Activated T-helper 9 cell treated with anti-CD3 and anti-CD28 coated beads, Interleukin-2, amount 50 U/mL, for 16 hours (primary cell): ENCODE results near the gene MBTPS1.

Experiments used
- DNase-seq: peaks from one replicate; pipeline ENCODE4 v3.0.0-alpha.2; 2020; ENCODE audit warnings: low read depth

The MBTPS1 gene

DNA sequence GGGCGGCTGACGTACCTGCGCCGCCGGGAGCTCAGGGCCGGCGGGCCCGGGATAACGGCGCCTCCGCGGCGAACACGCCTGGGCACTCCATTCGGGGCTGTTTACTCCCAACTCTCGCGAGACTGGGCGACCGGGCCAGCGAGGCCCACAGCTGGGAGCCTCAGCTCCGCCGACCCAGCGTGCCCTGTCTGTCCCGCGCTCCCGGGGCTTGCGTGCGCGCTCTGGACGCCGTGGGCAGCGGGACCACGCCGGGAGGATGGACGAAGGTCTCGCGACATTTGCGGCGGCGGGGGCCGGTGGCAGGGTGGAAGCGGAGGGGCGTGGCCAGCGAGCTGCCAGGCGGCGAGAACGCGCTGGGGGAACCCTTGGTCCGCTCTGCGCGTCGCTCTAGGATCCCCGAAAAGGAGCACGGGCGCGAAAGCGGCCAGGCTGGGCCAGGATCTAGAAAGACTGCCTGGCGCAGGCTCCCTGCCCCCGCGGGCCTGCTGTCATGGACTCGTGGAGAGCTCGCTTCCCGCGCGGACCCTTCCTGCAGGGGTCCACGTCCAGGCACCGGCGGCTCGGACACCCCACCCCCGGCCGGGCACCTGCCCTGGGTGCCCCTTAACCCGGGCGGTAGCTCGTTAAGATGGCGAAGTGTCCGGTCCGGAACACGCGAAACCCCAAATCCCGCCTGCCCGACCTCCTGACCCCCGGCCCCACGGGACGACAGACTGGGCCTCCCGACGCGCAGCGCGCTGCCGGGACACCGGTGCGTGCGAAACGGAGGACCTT is at the start of gene MBTPS1:
MBTPS1 (minus strand) TSS at position 223 of the 774 bp plus-strand sequence. CDS start 15,159 bp downstream, outside the sequence.
- DNase-seq = peak; percentile 98

- no peak for DNase-seq
Measured at GRCh38 chr16:84165746-84166145, 49.0 kb upstream of the MBTPS1 start.

GRCh38 chr16:84161801-84162200 is 45.1 kb upstream of the MBTPS1 start:
- no peak for DNase-seq

DNA sequence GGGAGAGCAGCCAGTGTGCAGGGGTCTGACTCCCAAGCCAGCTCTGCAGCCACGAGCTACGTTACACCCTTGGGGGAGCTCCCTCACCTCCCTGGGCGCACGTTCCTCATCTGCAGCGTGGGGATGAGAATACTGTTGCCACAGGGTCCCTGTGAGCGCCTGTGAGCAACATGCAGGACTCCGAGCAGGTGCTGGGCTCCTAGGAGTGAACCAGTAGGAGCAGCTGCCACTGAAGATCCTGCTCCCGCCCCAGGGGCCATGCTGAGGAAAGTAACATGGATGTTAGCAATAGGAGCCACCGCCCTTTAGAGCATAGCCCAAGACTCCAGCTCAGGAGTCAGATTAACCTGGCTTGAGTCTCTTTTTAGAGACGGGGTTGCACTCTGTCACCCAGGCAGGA is 44.3 kb upstream of the MBTPS1 start:
- no peak for DNase-seq

DNA sequence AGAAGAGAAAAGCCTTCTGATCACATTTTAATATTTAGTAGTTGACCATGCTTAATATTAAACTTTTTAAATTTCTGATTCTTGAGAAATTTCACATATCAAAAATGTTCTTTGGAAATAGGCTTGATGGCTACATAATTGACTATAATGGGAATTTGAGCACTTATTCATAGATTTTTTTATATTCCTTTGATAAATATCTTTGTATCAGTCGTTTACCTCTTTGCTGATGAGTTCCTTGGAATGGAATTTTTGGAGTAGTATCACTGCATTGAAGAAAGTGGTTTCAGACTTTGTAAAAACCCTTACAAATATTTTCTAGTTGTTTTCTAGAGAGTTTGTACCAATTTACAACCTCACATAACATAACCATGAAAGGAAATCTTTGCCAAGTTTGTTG is 43.1 kb upstream of the MBTPS1 start:
- no peak for DNase-seq

DNA sequence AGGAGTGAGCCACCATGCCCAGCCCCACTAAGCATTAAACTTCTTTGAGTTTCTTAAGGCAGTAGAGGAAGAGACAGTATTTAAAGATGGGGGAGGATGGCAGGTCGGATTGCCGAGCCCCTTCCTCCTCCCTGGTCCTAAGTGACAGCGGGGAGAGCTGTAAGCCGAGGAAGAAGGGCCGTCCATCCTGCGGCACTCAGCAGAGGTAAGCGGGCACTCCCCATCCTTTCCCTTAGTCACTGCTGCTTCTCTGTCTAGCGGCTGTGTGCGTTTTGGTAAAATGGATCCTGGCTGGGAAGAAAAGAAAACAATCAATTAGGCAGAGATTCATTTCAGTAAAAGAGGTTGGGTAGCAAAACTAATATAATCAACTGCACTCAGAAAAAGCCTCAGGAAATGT is 42.3 kb upstream of the MBTPS1 start:
- DNase-seq = no peak

- DNase-seq = no peak
Measured at GRCh38 chr16:84156342-84156784, 39.6 kb upstream of the MBTPS1 start.

DNA sequence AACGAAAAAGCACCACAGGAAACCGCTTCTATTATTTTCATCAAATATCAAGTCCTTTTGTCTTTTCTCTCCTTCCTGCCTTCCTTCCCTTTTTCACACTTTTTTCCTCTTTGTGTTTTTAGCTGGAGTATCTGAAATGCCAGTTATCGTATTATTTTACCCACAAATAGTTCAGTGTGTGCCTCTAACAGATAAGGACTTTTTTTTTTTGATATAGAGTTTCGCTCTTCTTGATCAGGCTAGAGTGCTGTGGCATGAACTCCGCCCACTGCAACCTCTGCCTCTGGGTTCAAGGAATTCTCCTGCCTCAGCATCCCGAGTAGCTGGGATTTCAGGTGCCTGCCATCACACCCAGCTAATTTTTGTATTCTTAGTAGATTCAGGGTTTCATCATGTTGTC is 39.0 kb upstream of the MBTPS1 start:
- no peak for DNase-seq

- no peak for DNase-seq
Measured at GRCh38 chr16:84155226-84155625, 38.5 kb upstream of the MBTPS1 start.

- DNase-seq = no peak
Measured at GRCh38 chr16:84153660-84154214, 37.0 kb upstream of the MBTPS1 start.

GRCh38 chr16:84150926-84151325 is 34.2 kb upstream of the MBTPS1 start:
- no peak for DNase-seq

GRCh38 chr16:84144859-84145639 is 28.3 kb upstream of the MBTPS1 start, which contains the start of the genes DNAAF1 and HSDL1:
Gene DNAAF1, plus strand, starts transcription at chr16:84145308. Its CDS starts 133 bp downstream, at chr16:84145441.
Gene HSDL1, minus strand, starts transcription at chr16:84145177. Its CDS starts 13,856 bp downstream, at chr16:84131321.
- DNase-seq = peak; percentile 94

DNA sequence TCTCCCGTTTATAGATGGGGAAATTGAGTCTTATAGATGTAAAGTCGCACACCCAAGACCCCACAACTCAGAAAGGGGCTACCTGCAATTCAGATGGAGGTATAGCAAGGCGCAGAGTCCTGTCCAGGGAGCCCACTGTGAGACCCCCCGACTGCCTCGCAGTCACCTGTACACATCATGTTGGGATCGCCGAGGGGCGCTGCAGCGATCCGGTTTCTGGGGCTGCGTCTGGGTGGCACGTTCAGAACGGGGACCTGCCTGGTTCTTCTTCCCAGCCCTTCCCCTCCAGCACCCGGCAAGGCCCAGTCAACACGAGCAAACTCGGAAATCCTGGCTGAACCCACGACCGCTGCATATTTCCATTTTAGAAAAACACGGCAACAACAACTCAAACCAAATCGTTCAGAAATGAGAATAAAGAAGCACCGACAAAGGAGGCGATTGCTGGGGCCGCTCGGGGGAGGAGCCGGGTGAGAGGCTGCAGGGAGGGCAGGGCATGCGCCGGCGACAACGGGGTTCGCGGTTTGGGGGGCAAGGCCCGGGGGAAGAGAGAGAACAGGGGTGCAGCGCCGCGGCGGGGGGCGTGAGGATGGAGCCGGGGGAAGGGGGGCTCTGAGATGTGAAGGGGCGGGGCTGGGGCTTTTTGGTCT is 27.6 kb upstream of the MBTPS1 start:
- peak; percentile 25 for DNase-seq

GRCh38 chr16:84143784-84144199 is 27.1 kb upstream of the MBTPS1 start:
- no peak for DNase-seq

DNA sequence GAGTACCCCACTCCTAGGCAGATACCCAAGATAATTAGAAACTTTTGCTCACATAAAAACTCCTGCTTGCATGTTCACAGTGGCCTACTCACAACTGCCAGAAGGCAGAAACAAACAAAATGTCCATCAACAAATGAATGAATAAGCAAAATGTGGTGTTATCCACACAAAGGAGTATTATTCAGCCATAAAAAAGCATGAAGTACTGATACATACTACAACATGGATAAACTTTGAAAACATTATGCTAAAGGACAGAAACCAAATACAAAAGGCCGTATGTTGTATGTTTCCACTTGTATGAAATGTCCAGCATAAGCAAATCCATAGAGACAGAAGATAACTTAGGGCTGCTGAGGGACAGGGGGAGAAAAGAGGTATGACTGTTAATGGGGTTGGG is 26.3 kb upstream of the MBTPS1 start:
- no peak for DNase-seq

DNA sequence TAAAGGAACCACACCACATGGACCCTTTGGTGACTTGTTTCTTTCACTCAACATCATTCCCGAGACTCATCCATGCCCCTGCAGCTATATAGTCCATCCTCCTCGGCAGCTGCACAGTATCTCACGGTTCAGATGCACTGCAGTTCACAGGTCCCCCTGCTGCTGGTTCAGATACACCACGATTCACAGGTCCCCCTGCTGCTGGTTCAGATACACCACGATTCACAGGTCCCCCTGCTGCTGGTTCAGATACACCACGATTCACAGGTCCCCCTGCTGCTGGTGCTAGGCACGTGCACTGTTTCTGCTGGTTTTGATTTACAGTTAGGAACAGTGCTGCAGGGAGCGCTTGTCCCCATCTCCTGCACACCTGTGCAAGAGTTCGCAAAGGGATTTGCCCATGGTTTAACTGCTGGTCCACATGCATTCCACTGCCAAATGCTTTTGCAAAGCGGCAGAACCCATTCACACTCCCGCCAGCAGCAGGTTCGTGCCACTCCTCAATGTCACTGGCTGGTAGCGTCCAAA is 24.5 kb upstream of the MBTPS1 start:
- DNase-seq = no peak

DNA sequence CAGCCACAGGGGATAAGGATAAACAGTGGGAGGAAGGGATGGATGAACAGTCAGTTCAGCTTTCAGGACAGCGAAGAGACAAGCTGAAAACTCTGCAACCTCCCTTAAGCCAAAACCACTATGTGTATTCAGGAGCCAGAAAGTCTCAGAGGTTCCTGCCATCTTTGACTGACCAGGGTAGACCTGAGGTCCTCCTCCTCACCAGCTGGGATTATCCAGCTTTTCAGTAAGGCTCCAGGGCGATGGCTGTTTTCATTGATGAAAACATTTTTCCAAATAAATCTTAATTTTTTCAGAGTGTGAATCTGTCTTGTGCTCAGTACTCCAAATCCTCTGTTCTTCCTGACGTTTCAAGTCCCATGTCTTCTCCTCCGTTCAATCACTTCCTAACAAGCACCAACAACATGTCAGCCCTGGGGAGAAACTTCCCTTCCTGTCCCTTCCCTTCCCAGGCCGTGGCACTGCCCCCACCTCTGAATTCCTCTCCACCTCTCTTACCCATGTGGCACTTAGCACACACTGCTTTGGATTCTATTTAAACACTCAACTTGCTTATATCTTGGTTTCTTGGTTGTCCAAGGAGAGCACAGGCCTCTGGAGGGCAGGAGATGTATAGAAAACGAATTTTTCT is 23.0 kb upstream of the MBTPS1 start:
- DNase-seq = no peak

- no peak for DNase-seq
Measured at GRCh38 chr16:84138824-84139627, 22.3 kb upstream of the MBTPS1 start.

- DNase-seq = no peak
Measured at GRCh38 chr16:84138500-84138823, 21.7 kb upstream of the MBTPS1 start.

GRCh38 chr16:84137769-84138357 is 21.1 kb upstream of the MBTPS1 start:
- DNase-seq = no peak
